ENCODE results near the gene RPL32.

Gene RPL32

GRCh38 chr3:12833222-12834161, 7.9 kb downstream of the RPL32 start:
- peak; percentile 84 for DNase-seq (ENCODE audit: low read depth, low spot score)

DNA sequence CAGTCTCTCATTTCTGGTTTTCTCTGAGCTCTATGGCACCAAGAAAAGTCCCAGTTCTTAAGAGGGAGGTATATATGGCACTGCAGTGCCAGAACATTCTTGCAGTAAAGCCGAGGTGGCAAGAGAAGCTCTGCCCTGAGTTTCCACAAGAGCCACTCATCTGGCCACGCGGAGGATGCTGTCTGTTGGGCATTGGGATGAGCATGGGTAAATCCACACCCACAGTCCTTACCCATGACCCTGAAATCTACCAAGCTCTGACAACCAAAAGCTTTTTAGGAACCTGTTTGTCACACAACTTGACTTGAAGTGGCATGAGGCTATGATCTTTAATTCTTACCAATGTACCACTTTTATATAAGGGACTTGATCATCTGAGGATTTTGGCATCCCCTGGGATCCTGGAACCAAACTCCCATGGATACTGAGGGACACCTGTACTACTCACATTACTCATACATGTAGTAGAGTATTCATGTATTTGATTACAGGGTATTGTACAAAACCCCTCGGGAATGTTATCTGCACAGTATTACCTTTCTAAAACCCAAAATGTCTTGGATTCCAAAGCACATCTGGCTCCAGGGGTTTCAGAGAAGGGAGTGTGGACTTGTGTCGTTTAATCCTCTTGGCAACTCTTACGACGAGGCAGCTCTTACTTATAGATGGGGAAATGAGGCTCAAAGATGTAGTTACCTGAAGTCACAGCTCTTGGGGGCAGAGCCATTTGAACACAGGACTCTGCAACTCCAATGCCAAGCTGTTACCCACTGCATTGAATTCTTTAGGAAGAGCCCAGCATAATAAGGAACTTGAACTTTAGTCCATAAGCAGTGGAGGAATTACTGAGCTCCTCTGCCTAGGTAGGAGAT, 8.8 kb downstream of the RPL32 start:
- DNase-seq (ENCODE audit: low read depth, low spot score): no peak

DNA sequence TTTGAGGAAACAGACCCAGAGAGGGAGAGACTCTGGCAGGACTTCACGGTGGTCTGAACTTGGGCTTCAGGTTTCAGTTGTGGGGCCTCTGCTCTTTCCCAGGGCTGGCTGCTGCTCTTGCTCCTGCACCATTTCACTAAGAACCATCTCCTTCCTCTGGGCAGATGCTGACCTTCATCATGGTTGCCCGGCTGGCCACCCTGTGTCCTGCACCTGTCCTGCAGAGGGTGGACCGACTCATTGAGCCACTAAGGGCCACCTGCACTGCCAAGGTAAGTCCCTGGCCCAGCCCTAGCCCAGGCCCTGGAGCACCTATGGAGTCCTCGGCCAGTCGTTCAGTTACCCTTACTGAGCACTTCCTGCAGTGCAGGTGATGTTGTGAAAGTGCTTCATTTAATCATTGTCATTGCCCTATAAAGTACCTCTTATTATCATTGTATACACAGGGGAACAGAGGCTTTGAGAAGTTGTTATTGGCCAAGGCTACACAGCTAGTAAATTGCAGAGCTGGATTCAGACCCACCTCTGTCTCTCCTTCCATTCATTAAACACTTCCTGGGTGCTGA, 10.0 kb downstream of the RPL32 start:
- no peak for DNase-seq (ENCODE audit: low read depth, low spot score)

DNA sequence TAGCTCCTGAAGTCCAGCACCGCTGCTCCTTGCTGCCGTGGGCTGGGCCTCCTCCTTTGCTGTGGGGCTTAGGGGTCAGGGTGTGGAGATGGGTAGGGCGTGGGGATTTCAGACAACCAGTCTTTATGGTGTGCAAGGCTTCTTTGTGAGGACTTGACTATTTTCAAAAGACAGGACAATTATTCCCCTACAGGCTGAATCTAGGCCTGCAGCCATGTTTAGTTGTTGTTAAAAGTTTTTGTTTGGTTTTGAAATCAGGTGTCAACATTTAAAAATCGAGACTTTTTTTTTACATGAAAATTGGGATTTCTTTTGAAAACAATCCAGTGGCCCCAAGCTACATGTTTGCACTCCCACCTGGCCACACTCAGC, 10.6 kb downstream of the RPL32 start:
- DNase-seq (ENCODE audit: low read depth, low spot score): no peak

DNA sequence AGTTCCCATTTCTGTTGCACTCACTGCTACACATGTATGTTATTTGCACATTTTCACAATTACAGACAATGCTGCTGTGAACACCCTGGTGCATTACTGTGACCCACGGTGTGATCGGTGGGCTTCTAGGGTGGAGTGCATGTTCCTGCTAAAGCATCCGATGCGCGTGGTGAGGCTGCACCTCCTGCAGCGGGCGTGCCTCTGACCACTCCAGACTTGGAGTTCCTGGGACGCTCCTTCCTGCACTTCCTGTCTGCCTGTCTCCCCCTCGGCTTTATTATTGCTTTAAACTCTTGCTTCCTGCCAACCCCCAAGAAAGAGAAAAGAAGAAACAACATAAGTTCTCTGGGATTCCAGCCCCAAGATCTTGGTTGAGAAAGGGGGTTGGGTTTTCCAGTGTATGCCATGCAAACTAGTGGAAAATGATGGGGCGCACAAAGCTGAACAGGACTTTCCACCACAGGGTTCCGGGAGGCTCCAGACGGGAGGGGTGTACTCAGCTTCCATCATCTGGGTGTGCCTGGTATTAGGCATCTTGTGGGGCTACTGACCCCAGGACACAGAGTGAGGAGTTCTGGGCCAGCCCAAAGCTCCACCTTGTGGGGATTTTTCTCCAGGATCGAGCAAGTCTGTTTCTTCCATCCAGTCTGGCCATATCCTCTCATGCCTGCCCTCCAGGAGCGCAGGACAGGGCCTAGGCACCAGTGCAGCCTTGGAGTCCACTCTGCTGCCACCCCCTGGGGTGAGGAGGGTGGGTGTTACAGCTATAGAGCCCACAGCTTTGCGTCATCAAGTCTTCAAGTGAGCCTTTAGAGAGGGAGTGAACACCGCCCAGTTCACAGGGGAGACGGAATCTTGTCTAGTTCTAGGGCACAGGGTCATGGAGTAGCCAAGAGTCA, 11.2 kb downstream of the RPL32 start:
- DNase-seq (ENCODE audit: low read depth, low spot score): no peak

DNA sequence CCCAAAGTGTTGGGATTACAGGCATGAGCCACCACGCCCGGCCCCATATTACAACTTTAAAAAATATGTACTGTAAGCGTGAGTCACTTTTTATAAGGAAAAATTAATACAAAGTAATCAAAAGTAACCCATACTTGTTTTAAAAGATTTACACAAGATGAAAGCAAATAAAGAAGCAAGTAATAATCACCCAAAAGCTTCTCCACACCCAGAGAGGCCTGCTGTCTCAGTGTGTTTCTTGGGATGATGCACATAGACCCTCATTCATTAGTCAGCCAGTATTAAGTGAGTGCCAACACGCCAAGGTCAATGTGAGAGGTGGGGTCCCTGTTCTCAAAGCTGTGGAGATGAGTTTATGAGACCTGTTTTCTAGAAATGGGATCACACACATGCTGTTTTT, 12.0 kb downstream of the RPL32 start:
- DNase-seq (ENCODE audit: low read depth, low spot score): no peak

DNA sequence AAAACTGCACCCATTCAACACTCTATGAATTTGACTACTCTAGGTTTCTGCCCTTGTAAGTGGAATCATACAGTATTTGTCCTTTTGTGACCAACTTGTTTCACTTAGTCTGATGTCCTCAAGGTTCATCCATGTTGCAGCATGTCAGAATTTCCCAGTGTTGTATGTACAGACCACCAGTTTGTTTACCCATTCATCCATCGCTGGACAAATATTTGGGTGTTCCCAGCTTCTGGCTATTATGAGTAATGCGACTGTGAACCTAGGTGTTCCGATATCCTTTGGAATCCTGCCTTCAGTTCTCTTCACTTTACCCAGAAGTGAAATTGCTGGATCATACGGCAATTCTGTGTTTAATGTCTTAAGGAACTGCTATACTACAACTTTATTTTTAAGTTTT, 12.6 kb downstream of the RPL32 start:
- no peak for DNase-seq (ENCODE audit: low read depth, low spot score)

DNA sequence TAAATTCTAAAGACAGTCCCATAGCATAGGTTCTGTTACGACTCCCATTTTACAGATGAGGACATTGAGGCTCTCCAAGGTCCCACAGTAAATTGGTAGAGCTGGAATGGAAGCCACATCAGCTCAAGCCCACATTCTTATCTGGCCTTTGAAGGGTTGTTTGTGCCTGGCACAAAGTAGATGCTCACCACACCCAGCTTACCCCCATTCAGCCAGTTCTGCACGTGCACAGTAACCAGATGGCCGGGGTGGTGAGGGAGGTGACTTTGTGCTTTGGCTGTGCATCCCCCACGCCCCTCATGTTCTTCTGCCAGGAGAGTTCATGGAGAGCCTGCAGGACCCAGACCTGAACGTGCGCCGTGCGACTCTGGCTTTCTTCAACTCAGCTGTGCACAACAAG, 16.2 kb downstream of the RPL32 start:
- no peak for DNase-seq (ENCODE audit: low read depth, low spot score)

DNA sequence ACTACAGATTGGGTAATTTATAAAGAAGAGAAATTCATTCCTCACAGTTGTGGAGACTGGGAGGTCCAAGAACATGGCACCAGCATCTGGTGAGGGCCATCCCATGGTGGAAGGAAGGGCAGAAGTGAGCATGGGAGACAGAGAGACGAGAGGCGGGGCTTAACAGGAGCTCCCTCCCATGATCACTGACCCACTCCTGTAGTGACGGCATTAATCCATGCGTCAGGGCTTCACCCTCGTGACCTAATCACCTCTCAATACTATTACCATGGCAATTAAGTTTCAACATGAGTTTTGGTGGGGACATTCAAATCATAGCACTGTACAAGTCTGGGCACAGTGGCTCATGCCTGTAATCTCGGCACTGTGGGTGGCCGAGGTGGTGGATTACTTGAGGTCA, 17.1 kb downstream of the RPL32 start:
- no peak for DNase-seq (ENCODE audit: low read depth, low spot score)

- no peak for DNase-seq (ENCODE audit: low read depth, low spot score)
Observed at GRCh38 chr3:12822725-12823373, 18.5 kb downstream of the RPL32 start.

DNA sequence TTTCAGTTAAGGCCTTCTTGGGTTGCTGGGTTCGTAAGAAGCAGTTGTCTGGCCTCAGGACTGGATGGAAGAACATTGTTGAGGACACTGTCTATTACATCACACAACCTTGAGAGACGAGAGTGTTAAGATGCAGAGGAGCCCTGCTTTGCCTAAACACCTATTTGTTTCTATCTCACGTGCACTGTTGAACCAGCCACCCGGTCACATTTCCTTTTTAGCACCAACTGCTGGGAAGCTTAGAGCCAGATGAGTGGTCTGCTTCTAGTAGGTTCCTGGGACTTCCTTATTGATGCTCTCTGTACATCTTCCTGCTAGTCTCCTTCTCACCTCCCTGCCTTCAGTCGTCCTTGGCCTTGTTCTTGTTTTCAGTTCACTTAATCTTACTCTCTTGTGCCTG, 22.6 kb downstream of the RPL32 start:
- no peak for DNase-seq (ENCODE audit: low read depth, low spot score)

- DNase-seq (ENCODE audit: low read depth, low spot score): no peak
Observed at GRCh38 chr3:12818273-12818672, 23.1 kb downstream of the RPL32 start.

DNA sequence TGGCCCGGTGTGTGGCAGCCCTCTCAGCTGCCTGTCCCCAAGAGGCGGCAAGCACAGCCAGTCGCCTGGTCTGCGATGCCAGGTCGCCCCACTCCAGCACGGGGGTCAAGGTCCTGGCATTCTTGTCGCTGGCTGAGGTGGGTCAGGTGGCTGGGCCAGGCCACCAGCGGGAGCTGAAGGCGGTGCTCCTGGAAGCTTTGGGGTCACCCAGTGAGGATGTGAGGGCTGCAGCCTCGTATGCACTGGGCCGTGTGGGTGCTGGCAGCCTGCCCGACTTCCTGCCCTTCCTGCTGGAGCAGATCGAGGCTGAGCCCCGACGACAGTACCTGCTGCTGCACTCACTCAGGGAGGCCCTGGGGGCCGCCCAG, 24.0 kb downstream of the RPL32 start:
- DNase-seq (ENCODE audit: low read depth, low spot score): no peak

DNA sequence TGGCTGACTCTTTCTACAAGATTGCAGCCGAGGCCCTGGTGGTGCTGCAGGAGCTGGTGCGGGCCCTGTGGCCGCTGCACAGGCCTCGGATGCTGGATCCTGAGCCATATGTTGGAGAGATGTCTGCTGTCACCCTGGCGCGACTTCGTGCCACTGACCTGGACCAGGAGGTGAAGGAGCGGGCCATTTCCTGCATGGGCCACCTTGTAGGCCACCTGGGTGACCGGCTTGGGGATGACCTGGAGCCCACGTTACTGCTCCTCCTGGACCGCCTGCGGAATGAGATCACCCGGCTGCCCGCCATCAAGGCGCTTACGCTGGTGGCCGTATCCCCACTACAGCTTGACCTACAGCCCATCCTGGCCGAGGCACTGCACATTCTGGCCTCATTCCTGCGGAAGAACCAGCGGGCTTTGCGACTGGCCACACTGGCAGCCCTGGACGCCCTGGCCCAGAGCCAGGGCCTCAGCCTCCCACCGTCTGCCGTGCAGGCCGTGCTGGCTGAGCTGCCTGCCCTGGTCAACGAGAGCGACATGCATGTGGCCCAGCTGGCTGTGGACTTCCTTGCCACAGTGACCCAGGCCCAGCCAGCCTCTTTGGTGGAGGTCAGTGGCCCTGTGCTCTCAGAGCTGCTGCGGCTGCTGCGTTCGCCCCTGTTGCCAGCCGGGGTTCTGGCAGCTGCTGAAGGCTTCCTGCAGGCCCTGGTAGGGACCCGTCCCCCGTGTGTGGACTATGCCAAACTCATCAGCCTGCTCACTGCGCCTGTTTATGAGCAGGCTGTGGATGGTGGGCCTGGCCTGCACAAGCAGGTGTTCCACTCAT, 24.6 kb downstream of the RPL32 start:
- no peak for DNase-seq (ENCODE audit: low read depth, low spot score)

- no peak for DNase-seq (ENCODE audit: low read depth, low spot score)
Observed at GRCh38 chr3:12815719-12816118, 25.6 kb downstream of the RPL32 start.

GRCh38 chr3:12815078-12815477, 26.3 kb downstream of the RPL32 start:
- no peak for DNase-seq (ENCODE audit: low read depth, low spot score)

- DNase-seq (ENCODE audit: low read depth, low spot score): no peak
Observed at GRCh38 chr3:12813967-12814366, 27.4 kb downstream of the RPL32 start.

DNA sequence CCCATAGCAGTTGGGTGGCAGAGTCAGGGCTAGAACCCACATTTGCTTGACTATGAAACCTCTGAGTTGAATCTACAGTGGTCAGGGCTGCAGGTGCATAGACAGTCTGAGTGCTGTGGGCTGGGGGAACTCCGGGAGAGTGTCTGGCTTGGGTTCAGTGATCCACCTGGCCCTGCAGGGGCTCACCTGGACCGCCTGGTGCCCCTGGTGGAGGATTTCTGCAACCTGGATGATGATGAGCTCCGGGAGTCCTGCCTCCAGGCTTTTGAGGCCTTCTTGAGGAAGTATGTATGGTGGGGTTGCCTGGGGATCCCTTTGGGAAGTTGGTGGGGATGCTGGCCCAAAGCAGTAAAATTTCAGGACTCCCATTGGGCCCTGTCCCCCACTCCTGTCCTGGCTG, 28.6 kb downstream of the RPL32 start:
- DNase-seq (ENCODE audit: low read depth, low spot score): no peak

- no peak for DNase-seq (ENCODE audit: low read depth, low spot score)
Observed at GRCh38 chr3:12810961-12811360, 30.4 kb downstream of the RPL32 start.

Data from ELF-1 (cell line).